Neuronal stem cell (in vitro differentiated cells): ENCODE measurements around the gene CLASP1.
"Not testable (repeated sequence)": the region's sequence is repeated elsewhere in the genome, so short reads cannot be mapped to it uniquely, and the experiment has no call there.

Source experiments
- DNase-seq: peaks from one replicate; pipeline ENCODE4 v3.0.0-alpha.2; 2013; ENCODE audit warnings: low spot score
- H2AFZ ChIP-seq: one replicate; pipeline ENCODE4 v1.6.1; 2013; ENCODE audit warnings: mild to moderate bottlenecking, low read length, inconsistent platforms
- H2AK5ac ChIP-seq: 2 replicates; pipeline ENCODE4 v1.6.1; 2013; ENCODE audit warnings: low read depth, mild to moderate bottlenecking, inconsistent platforms, low read length, moderate library complexity, mixed read lengths
- H2BK120ac ChIP-seq: 2 replicates; pipeline ENCODE4 v1.6.1; 2013; ENCODE audit warnings: low read depth, mild to moderate bottlenecking, inconsistent platforms, low read length, moderate library complexity, mixed read lengths
- H2BK12ac ChIP-seq: one replicate; pipeline ENCODE4 v1.6.1; 2013; ENCODE audit warnings: low read length, inconsistent platforms
- H2BK15ac ChIP-seq: 2 replicates; pipeline ENCODE4 v1.6.1; 2013; ENCODE audit warnings: mild to moderate bottlenecking, low read length, inconsistent platforms, mixed read lengths
- H2BK5ac ChIP-seq: one replicate; pipeline ENCODE4 v1.6.1; 2013; ENCODE audit warnings: inconsistent platforms, mild to moderate bottlenecking, low read length, moderate library complexity
- H3K14ac ChIP-seq: one replicate; pipeline ENCODE4 v1.6.1; 2013; ENCODE audit warnings: low read length, inconsistent platforms
- H3K18ac ChIP-seq: 2 replicates; pipeline ENCODE4 v1.6.1; 2013; ENCODE audit warnings: low read length, inconsistent platforms
- H3K23ac ChIP-seq: 2 replicates; pipeline ENCODE4 v1.6.1; 2013; ENCODE audit warnings: low read depth, mild to moderate bottlenecking, mixed read lengths, low read length, inconsistent platforms; ENCODE audit not compliant: poor library complexity
- H3K27ac ChIP-seq: replicated peaks from 3 replicates; pipeline ENCODE4 v1.5.1; 2013; ENCODE audit warnings: low read length, inconsistent platforms
- H3K27me3 ChIP-seq, 3 experiments: 2 replicates each; pipeline ENCODE4 v1.6.1; 2013; ENCODE audit warnings: low read length in 3 of 3, mild to moderate bottlenecking in 2 of 3, inconsistent platforms in 1 of 3, low read depth in 1 of 3, mixed read lengths in 1 of 3, moderate library complexity in 1 of 3; ENCODE audit not compliant: control insufficient read depth in 3 of 3, insufficient read depth in 3 of 3
- H3K36me3 ChIP-seq, 2 donors: replicated peaks in 1 of 2; 2 replicates each; pipeline ENCODE4 v1.6.1; 2013; ENCODE audit warnings: low read length in 2 of 2; ENCODE audit not compliant: control insufficient read depth in 2 of 2, insufficient read depth in 2 of 2
- H3K4ac ChIP-seq: 2 replicates; pipeline ENCODE4 v1.6.1; 2013; ENCODE audit warnings: inconsistent platforms, mild to moderate bottlenecking, low read length, moderate library complexity
- H3K4me1 ChIP-seq, 2 donors: 1 replicate in 1 of 2; 2 replicates in 1 of 2; pipeline ENCODE4 v1.6.1; 2013; ENCODE audit warnings: low read length in 2 of 2, low read depth in 1 of 2; ENCODE audit not compliant: control insufficient read depth in 2 of 2, insufficient read depth in 1 of 2
- H3K4me2 ChIP-seq: one replicate; pipeline ENCODE4 v1.6.1; 2013; ENCODE audit warnings: mild to moderate bottlenecking, low read length, inconsistent platforms; ENCODE audit not compliant: insufficient read depth, poor library complexity, severe bottlenecking
- H3K4me3 ChIP-seq, 2 donors: 2 replicates each; pipeline ENCODE4 v1.5.1; 2013; ENCODE audit warnings: low read length in 2 of 2, mild to moderate bottlenecking in 2 of 2, inconsistent platforms in 1 of 2, moderate library complexity in 1 of 2
- H3K79me1 ChIP-seq: one replicate; pipeline ENCODE4 v1.6.1; 2013; ENCODE audit warnings: low read depth, mild to moderate bottlenecking, inconsistent platforms, low read length, moderate library complexity
- H3K9ac ChIP-seq: one replicate; pipeline ENCODE4 v1.6.1; 2013; ENCODE audit warnings: mild to moderate bottlenecking, low read depth, low read length, inconsistent platforms; ENCODE audit not compliant: poor library complexity
- H3K9me3 ChIP-seq, 2 donors: replicated peaks in 1 of 2; 2 replicates each; pipeline versions ENCODE3 to v1.6.1; 2013; ENCODE audit warnings: low read length in 2 of 2, mild to moderate bottlenecking in 2 of 2, inconsistent platforms in 1 of 2, low read depth in 1 of 2, mixed read lengths in 1 of 2, moderate library complexity in 1 of 2; ENCODE audit not compliant: control insufficient read depth in 2 of 2, insufficient read depth in 1 of 2
- H4K8ac ChIP-seq: one replicate; pipeline ENCODE4 v1.6.1; 2013; ENCODE audit warnings: low read depth, mild to moderate bottlenecking, inconsistent platforms, low read length, moderate library complexity
- H4K91ac ChIP-seq: one replicate; pipeline ENCODE4 v1.6.1; 2013; ENCODE audit warnings: low read length, low read depth, mild to moderate bottlenecking, inconsistent platforms; ENCODE audit not compliant: poor library complexity
- WGBS, 2 donors: extraction: QIAGEN DNeasy Blood & Tissue Kit; methylation state at CpG; one replicate each; pipeline ENCODE4 v1.1.7; 2013; ENCODE audit warnings: missing lambda C conversion rate in 2 of 2, mixed read lengths in 1 of 2; ENCODE audit not compliant: insufficient read length in 2 of 2, insufficient replicate concordance in 1 of 2; ENCODE audit errors: extremely low coverage in 2 of 2; 5-methylcytosine and 5-hydroxymethylcytosine counted together

The CLASP1 gene

DNA sequence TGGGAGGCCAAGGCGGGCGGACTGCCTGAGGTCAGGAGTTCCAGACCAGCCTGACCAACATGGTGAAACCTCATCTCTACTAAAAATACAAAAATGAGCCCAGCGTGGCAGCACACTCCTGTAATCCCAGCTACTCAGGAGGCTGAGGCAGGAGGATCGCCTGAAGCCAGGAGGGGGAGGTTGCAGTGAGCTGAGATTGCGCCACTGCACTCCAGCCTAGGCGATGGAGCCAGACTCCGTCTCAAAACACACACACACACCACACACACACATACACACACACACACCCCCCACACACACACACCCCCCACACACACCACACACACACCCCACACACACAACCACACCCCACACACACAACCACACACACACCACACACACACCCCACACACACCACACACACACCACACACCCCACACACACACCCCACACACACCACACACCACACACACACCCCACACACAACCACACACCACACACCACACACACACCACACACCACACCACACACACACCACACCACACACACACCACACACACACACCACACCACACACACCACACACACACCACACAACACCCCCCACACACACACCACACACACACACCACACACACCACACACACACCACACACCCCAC, 170.8 kb downstream of the CLASP1 start:
- Histone ChIP-seq H3K4me3 (peak overlapping the region in 1 of 2 donors; percentile 32), H4K91ac (peak overlapping the region; percentile 44), H4K8ac (peak overlapping the region; percentile 7), H3K4ac (peak overlapping the region; percentile 25), H3K23ac (peak overlapping the region; percentile 22), H3K4me1 (peaks cover 12 to 18% of the 10 kb centered on the region in 2 donors)
- H3K14ac ChIP-seq, H3K4me2 ChIP-seq, H3K36me3 ChIP-seq, H2BK12ac ChIP-seq, H2AFZ ChIP-seq, DNase-seq, H3K27me3 ChIP-seq, H2BK120ac ChIP-seq, H3K18ac ChIP-seq, H3K9me3 ChIP-seq, H3K79me1 ChIP-seq, H2BK5ac ChIP-seq, H3K27ac ChIP-seq, H2AK5ac ChIP-seq, H3K9ac ChIP-seq, H2BK15ac ChIP-seq: not testable (repeated sequence)
- no CpG with 5 or more reads among the region's 7 CpGs for WGBS, 2 donors

DNA sequence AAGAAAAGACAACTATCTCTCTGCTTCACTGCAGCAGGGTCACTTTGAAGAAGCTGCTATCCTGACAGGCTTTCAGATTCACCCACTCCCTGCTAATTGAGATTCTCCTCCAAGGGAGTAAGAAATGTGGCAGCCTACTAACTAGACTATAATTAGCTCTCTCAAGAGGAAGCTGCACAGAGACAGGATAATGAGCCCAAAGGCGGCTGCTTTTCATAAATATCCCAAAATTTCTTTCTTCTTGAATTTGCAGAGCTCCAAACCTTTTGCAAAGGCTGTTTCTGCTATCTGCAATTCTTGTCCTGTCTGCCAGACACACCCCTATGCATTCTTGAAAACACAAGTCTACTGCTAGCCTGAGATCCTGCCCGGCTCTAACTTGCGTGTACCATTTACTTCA, 172.6 kb downstream of the CLASP1 start:
- H2BK120ac ChIP-seq: no peak overlapping the region
- H3K14ac ChIP-seq: no peak overlapping the region
- no peak overlapping the region for H2BK15ac ChIP-seq
- no peak overlapping the region for H3K18ac ChIP-seq
- no peak overlapping the region for H3K4me3 ChIP-seq
- H2AK5ac ChIP-seq: no peak overlapping the region
- H3K23ac ChIP-seq: no peak overlapping the region
- H3K27ac ChIP-seq: peak overlapping the region; percentile 79
- H3K4me2 ChIP-seq: no peak overlapping the region
- H2AFZ ChIP-seq: no peak overlapping the region
- H3K9me3 ChIP-seq: no peaks in the 10 kb centered on the region
- no peak overlapping the region for H2BK12ac ChIP-seq
- no peak overlapping the region for H2BK5ac ChIP-seq
- H3K27me3 ChIP-seq: no peaks in the 10 kb centered on the region
- H3K9ac ChIP-seq: no peak overlapping the region
- no peak overlapping the region for H3K4ac ChIP-seq
- H3K36me3 ChIP-seq: peaks cover 0 to 1% of the 10 kb centered on the region in 2 donors
- WGBS, 2 donors: no CpG with 5 or more reads among the region's 3 CpGs
- H4K8ac ChIP-seq: no peak overlapping the region
- H3K79me1 ChIP-seq: peaks cover 4% of the 10 kb centered on the region
- DNase-seq: peak; percentile 44
- peaks cover 22 to 27% of the 10 kb centered on the region in 2 donors for H3K4me1 ChIP-seq
- H4K91ac ChIP-seq: no peak overlapping the region

DNA sequence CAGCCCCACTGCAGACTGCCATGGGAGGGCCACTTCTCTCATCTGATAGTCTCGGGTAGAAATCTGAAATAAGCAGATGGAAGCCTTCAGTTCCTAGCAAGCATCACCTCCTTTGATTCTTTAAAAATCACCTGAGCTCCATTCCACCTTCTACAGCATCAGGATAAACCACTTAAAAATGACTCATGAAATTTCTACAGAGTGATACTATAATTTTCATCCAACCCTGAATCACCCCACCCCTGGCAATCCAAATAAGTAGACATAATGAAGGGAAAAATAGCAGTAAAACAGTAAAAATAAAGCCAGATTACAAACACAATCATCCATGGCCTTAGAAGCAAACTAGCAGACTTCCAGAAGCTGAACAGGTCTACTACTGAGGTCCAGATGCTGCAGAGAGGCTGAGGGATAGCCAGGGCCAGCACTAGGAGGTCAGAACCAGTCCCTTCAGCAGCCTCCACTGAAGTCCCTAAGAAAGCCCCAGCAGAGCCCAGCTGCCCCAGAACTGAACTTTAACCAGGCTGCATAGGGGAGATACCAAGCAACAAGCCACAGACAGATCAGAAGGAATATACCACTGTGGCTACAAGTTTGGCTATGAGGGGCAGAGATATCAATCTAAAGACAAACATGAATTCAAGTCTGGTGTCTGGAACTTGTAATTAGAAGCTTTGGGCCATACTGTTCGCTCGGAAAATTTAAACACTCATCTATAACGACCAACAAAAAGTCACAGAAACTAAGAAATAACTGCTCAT, 173.3 kb downstream of the CLASP1 start:
- Histone ChIP-seq H2BK12ac (no peak overlapping the region), H2AK5ac (no peak overlapping the region), H3K4me2 (no peak overlapping the region), H2BK120ac (no peak overlapping the region), H3K27ac (peak overlapping the region; percentile 17), H2BK15ac (no peak overlapping the region), H2AFZ (no peak overlapping the region), H4K8ac (no peak overlapping the region), H3K9ac (no peak overlapping the region), H3K36me3 (peaks cover 0 to 1% of the 10 kb centered on the region in 2 donors), H3K18ac (peak overlapping the region; percentile 40), H2BK5ac (no peak overlapping the region), H3K14ac (no peak overlapping the region), H4K91ac (no peak overlapping the region), H3K79me1 (peaks cover 4% of the 10 kb centered on the region), H3K4ac (no peak overlapping the region), H3K9me3 (no peaks in the 10 kb centered on the region), H3K4me1 (peaks cover 24 to 31% of the 10 kb centered on the region in 2 donors), H3K23ac (no peak overlapping the region), H3K4me3 (no peak overlapping the region), H3K27me3 (no peaks in the 10 kb centered on the region)
- no CpG with 5 or more reads among the region's 4 CpGs for WGBS, 2 donors
- no peak for DNase-seq

DNA sequence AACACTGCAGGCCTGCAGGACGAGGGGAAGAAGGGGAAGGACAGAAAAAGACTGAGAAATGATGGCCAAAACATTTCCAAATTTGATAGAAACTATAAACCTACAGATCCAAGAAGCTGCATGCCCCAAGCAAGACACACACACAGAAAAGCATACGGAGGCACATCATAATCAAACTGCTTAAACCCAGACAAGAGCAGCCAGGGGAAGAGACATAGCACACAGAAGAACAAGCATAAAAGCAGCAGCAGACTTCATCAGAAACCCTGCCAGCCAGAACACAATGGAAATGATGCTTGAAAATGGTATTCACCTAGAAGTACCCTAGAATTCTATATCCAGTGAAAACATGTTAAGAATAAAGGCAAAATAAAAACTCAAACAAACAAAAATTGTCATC, 175.8 kb downstream of the CLASP1 start:
- H3K4me2 ChIP-seq: no peak overlapping the region
- H3K18ac ChIP-seq: no peak overlapping the region
- no peak overlapping the region for H2BK12ac ChIP-seq
- H3K4ac ChIP-seq: no peak overlapping the region
- no peak overlapping the region for H2BK15ac ChIP-seq
- H2AFZ ChIP-seq: no peak overlapping the region
- no peak for DNase-seq
- H3K27ac ChIP-seq: no peak overlapping the region
- no peak overlapping the region for H3K14ac ChIP-seq
- H2BK120ac ChIP-seq: no peak overlapping the region
- no peaks in the 10 kb centered on the region for H3K9me3 ChIP-seq
- H3K23ac ChIP-seq: no peak overlapping the region
- H3K27me3 ChIP-seq: no peaks in the 10 kb centered on the region
- peaks cover 14 to 31% of the 10 kb centered on the region in 2 donors for H3K4me1 ChIP-seq
- H3K36me3 ChIP-seq: peaks cover 10 to 25% of the 10 kb centered on the region in 2 donors
- H4K8ac ChIP-seq: no peak overlapping the region
- H2AK5ac ChIP-seq: no peak overlapping the region
- no CpG with 5 or more reads among the region's 2 CpGs for WGBS, 2 donors
- H4K91ac ChIP-seq: no peak overlapping the region
- no peak overlapping the region for H2BK5ac ChIP-seq
- H3K9ac ChIP-seq: no peak overlapping the region
- H3K79me1 ChIP-seq: peaks cover 3% of the 10 kb centered on the region
- no peak overlapping the region for H3K4me3 ChIP-seq
